Choroid plexus epithelial cell (primary cell): ENCODE measurements around the gene ZNF423.

Source experiments
- DNase-seq: peaks from one replicate; pipeline ENCODE4 v3.0.0-alpha.2; 2010; ENCODE audit warnings: low read depth
- H3K4me3 ChIP-seq: 2 replicates; pipeline ENCODE4 v1.5.1; 2011; ENCODE audit warnings: low read depth, mild to moderate bottlenecking, control low read depth, low read length, moderate library complexity
- CTCF ChIP-seq: conservative IDR thresholded peaks from 2 replicates; pipeline ENCODE4 v1.5.1; 2011; ENCODE audit warnings: low read depth, mild to moderate bottlenecking, control low read depth, inconsistent platforms, low read length, moderate library complexity

ZNF423 gene

GRCh38 chr16:49858200-49859124 lies 2.5 kb upstream of the ZNF423 start:
- TF ChIP-seq CTCF, result no peak
- DNase-seq, result peak; percentile 51
- H3K4me3 ChIP-seq, result peak overlapping the region; percentile 62

GRCh38 chr16:49857423-49858181 lies 1.7 kb upstream of the ZNF423 start:
- peak overlapping the region; percentile 62 for H3K4me3 ChIP-seq
- peak; percentile 71 for DNase-seq
- TF ChIP-seq CTCF, result peak; percentile 84

GRCh38 chr16:49856672-49857330 lies 889 bp upstream of the ZNF423 start:
- peak; percentile 56 for TF ChIP-seq CTCF
- peak overlapping the region; percentile 62 for H3K4me3 ChIP-seq
- DNase-seq, result peak; percentile 93

GRCh38 chr16:49855280-49855821 lies 561 bp downstream of the ZNF423 start:
- H3K4me3 ChIP-seq, result peak overlapping the region; percentile 62
- TF ChIP-seq CTCF, result no peak
- DNase-seq, result peak; percentile 82

- DNase-seq, result no peak
- peak overlapping the region; percentile 62 for H3K4me3 ChIP-seq
- no peak for TF ChIP-seq CTCF
Measured at GRCh38 chr16:49854796-49855203, 1.1 kb downstream of the ZNF423 start.

GRCh38 chr16:49854188-49854795 lies 1.6 kb downstream of the ZNF423 start:
- TF ChIP-seq CTCF, result no peak
- peak overlapping the region; percentile 62 for H3K4me3 ChIP-seq
- no peak for DNase-seq
